KMS-11 (cell line): ENCODE results near the gene SLC25A14.
A peak's percentile ranks its signal among the peaks of the same experiment; 100 is the strongest.

Source experiments
- H2AFZ ChIP-seq: fragments of 200-600 bp; sonication (generic); 2 replicates; pipeline ENCODE4 v1.6.1; 2016; ENCODE audit warnings: antibody characterized with exemption, mixed run types, low read depth
- H3K27ac ChIP-seq: fragments of 200-600 bp; sonication (generic); 2 replicates; pipeline ENCODE4 v1.6.1; 2016; ENCODE audit warnings: mild to moderate bottlenecking, mixed run types
- H3K27me3 ChIP-seq: fragments of 200-600 bp; sonication (generic); 2 replicates; pipeline ENCODE4 v1.6.1; 2017; ENCODE audit warnings: mild to moderate bottlenecking, low read depth, mixed run types, moderate library complexity; ENCODE audit not compliant: insufficient read depth
- H3K36me3 ChIP-seq: fragments of 200-600 bp; sonication (generic); 2 replicates; pipeline ENCODE4 v1.6.1; 2017; ENCODE audit warnings: mild to moderate bottlenecking, mixed run types; ENCODE audit not compliant: insufficient read depth
- H3K4me1 ChIP-seq: fragments of 200-600 bp; sonication (generic); 2 replicates; pipeline ENCODE4 v1.6.1; 2016; ENCODE audit warnings: mild to moderate bottlenecking, low read depth, mixed run types; ENCODE audit not compliant: poor library complexity, severe bottlenecking
- H3K4me2 ChIP-seq: fragments of 200-600 bp; sonication (generic); 2 replicates; pipeline ENCODE4 v1.7.0; 2016; ENCODE audit warnings: mild to moderate bottlenecking, mixed run types
- H3K4me3 ChIP-seq: fragments of 200-600 bp; sonication (generic); IDR thresholded peaks from 2 replicates; pipeline ENCODE4 v1.6.1; 2017; ENCODE audit warnings: low read depth, low read length, mixed read lengths; ENCODE audit not compliant: insufficient read depth
- H3K79me2 ChIP-seq: fragments of 200-600 bp; sonication (generic); 2 replicates; pipeline ENCODE4 v1.6.1; 2016; ENCODE audit warnings: low read depth, mixed run types; ENCODE audit not compliant: insufficient read depth
- H3K9ac ChIP-seq: fragments of 200-600 bp; sonication (generic); 2 replicates; pipeline ENCODE4 v1.6.1; 2016; ENCODE audit warnings: mild to moderate bottlenecking, mixed run types
- H4K20me1 ChIP-seq: fragments of 200-600 bp; sonication (generic); 2 replicates; pipeline ENCODE4 v1.6.1; 2016; ENCODE audit warnings: mild to moderate bottlenecking, mixed run types; ENCODE audit not compliant: insufficient read depth
- TF ChIP-seq, protein P1 (sequence below): fragments of 200-600 bp; sonication (generic); conservative IDR thresholded peaks from 2 replicates; pipeline ENCODE4 v1.6.1; 2017; ENCODE audit warnings: low read depth, mild to moderate bottlenecking, antibody characterized with exemption, low read length, moderate library complexity, mixed read lengths

SLC25A14 gene

DNA sequence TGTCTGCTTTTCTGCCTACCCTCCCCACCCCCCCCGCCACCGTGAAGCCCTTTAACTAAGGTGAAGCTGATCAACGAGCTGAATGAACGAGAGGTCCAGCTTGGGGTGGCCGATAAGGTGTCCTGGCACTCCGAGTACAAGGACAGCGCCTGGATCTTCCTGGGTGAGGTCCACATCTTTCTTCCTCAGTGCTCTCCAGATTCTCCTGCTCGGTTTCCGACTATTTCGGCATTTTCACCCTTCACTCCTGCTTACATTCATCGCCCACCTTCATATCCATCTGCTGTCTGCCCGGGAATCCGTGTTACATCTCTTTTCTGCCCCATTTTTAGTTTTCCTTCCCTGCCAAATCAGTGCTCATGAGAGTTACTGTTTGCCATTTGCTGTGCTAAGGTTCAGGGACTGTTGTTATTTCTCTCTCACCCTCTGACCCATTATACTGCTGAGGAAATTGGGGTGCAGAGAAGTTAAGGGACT is 62.5 kb downstream of the SLC25A14 start:
- H2AFZ ChIP-seq = peak overlapping the region; percentile 95; the same call in 1 of the 2 replicates

DNA sequence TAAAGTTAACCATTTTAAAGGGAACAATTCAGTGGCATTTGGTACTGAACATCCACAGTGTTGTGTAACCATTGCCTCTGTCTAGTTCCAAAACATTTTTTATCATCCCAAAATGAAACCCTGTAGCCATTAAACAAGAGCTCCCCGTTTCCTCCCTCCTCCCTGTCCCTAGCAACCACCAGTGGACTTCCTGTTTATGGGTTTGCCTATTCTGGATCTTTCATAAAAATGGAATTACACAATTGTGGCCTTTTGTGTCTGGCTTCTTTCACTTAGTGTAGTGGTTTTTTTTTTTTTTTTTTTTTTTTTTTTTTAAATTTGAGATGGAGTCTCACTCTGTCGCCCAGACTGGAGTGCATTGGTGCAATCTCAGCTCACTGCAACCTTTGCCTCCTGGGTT is 73.7 kb downstream of the SLC25A14 start:
- TF ChIP-seq, protein P1, sequence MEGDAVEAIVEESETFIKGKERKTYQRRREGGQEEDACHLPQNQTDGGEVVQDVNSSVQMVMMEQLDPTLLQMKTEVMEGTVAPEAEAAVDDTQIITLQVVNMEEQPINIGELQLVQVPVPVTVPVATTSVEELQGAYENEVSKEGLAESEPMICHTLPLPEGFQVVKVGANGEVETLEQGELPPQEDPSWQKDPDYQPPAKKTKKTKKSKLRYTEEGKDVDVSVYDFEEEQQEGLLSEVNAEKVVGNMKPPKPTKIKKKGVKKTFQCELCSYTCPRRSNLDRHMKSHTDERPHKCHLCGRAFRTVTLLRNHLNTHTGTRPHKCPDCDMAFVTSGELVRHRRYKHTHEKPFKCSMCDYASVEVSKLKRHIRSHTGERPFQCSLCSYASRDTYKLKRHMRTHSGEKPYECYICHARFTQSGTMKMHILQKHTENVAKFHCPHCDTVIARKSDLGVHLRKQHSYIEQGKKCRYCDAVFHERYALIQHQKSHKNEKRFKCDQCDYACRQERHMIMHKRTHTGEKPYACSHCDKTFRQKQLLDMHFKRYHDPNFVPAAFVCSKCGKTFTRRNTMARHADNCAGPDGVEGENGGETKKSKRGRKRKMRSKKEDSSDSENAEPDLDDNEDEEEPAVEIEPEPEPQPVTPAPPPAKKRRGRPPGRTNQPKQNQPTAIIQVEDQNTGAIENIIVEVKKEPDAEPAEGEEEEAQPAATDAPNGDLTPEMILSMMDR = no peak
- Histone ChIP-seq H3K27ac (no peak overlapping the region), H3K79me2 (no peaks in the 10 kb centered on the region), H3K4me3 (no peak overlapping the region), H4K20me1 (no peaks in the 10 kb centered on the region), H3K4me1 (no peaks in the 10 kb centered on the region), H2AFZ (no peak overlapping the region), H3K9ac (no peak overlapping the region), H3K27me3 (no peaks in the 10 kb centered on the region), H3K4me2 (no peak overlapping the region), H3K36me3 (peaks cover 3% of the 10 kb centered on the region; the same call in 1 of the 2 replicates)

More for the DNA sequence above, 62.5 kb downstream of the SLC25A14 start:
- peaks cover 8% of the 10 kb centered on the region; the same call in 1 of the 2 replicates for H3K79me2 ChIP-seq
- H3K27me3 ChIP-seq = no peaks in the 10 kb centered on the region
- no peaks in the 10 kb centered on the region for H4K20me1 ChIP-seq
- TF ChIP-seq, protein P1 = no peak
- peak overlapping the region; percentile 43; the same call in 1 of the 2 replicates for H3K9ac ChIP-seq
- H3K36me3 ChIP-seq = no peaks in the 10 kb centered on the region
- H3K4me2 ChIP-seq = peak overlapping the region; percentile 67
- H3K4me3 ChIP-seq = no peak overlapping the region
- H3K4me1 ChIP-seq = peaks cover 10% of the 10 kb centered on the region
- no peak overlapping the region; the same call in 1 of the 2 replicates for H3K27ac ChIP-seq

- Histone ChIP-seq H3K4me2 (no peak overlapping the region), H3K79me2 (no peaks in the 10 kb centered on the region), H3K36me3 (peaks cover 3% of the 10 kb centered on the region; the same call in 1 of the 2 replicates), H2AFZ (no peak overlapping the region), H3K4me3 (no peak overlapping the region), H4K20me1 (no peaks in the 10 kb centered on the region), H3K27me3 (no peaks in the 10 kb centered on the region), H3K4me1 (no peaks in the 10 kb centered on the region), H3K27ac (no peak overlapping the region), H3K9ac (no peak overlapping the region)
- TF ChIP-seq, protein P1 = no peak
These were observed 75.1 kb downstream of the SLC25A14 start for GRCh38 chrX:130414800-130415199.

DNA sequence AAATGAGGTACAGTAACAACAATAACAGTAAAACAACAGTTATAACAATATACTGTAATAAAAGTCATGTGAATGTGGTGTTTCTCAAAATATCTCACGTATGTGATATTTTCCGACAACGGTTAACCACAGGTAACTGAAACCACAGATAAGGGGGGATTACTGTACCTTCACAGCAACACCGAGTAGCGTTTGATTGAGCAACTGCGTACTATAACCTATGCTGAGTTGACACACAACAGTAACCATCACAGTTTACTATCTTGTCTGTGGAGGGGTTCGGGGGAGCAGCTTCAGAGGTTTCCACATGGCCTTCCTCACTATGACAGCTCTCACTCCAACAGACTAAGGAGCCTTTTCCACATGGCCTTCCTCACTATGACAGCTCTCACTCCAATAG is 75.5 kb downstream of the SLC25A14 start:
- Histone ChIP-seq H3K79me2 (no peaks in the 10 kb centered on the region), H3K4me1 (no peaks in the 10 kb centered on the region), H3K4me3 (no peak overlapping the region), H4K20me1 (no peaks in the 10 kb centered on the region), H2AFZ (no peak overlapping the region), H3K4me2 (no peak overlapping the region), H3K27ac (no peak overlapping the region), H3K9ac (no peak overlapping the region), H3K27me3 (no peaks in the 10 kb centered on the region), H3K36me3 (peaks cover 3% of the 10 kb centered on the region; the same call in 1 of the 2 replicates)
- TF ChIP-seq, protein P1 = no peak
